NT2/D1 (cell line): Measurements from ENCODE around the gene LILRB2.

Source experiments
- YY1 ChIP-seq: IDR thresholded peaks from 2 replicates; pipeline ENCODE4 v1.6.1; 2011; ENCODE audit not compliant: insufficient read length, insufficient read depth
- ZNF274 ChIP-seq: IDR thresholded peaks from 2 replicates; pipeline ENCODE4 v1.6.1; 2011; ENCODE audit warnings: mild to moderate bottlenecking, low read depth, low read length

- no peak for TF ChIP-seq ZNF274
- TF ChIP-seq YY1: no peak
Observed at GRCh38 chr19:54266133-54266532, 14.8 kb downstream of the LILRB2 start.
